Natural killer cell (primary cell): ENCODE results near the gene CDC37L1. TPM values are rescaled to one million over a fixed set of nuclear protein-coding genes. Genes with fewer than 3 reads are reported as not detected.
"Not testable (repeated sequence)": the region's sequence is repeated elsewhere in the genome, so short reads cannot be mapped to it uniquely, and the experiment has no call there.

Experiments
- ATAC-seq, 3 donors: fragments of 150-1000 bp in 2 of 3; fragments of 200-7000 bp in 1 of 3; cut with Tn5 transposase; 1 replicate in 1 of 3; 2 replicates in 2 of 3; pipeline ENCODE4 v1.10.0; 2021; ENCODE audit warnings: mild to moderate bottlenecking in 2 of 3, moderate library complexity in 2 of 3
- DNase-seq, 2 donors: peaks; one replicate each; pipeline versions ENCODE4 v3.0.0 to v3.0.0-alpha.2; 2013 to 2021; ENCODE audit warnings: mixed read lengths in 1 of 2
- H3K27ac ChIP-seq: one replicate; pipeline ENCODE4 v1.5.1; 2013; ENCODE audit warnings: mild to moderate bottlenecking, low read length
- H3K27me3 ChIP-seq: one replicate; pipeline ENCODE4 v1.6.1; 2013; ENCODE audit warnings: low read length; ENCODE audit not compliant: control insufficient read depth, insufficient read depth
- H3K36me3 ChIP-seq: one replicate; pipeline ENCODE4 v1.6.1; 2013; ENCODE audit warnings: low read length; ENCODE audit not compliant: control insufficient read depth, insufficient read depth
- H3K4me1 ChIP-seq: one replicate; pipeline ENCODE4 v1.6.1; 2013; ENCODE audit warnings: low read length; ENCODE audit not compliant: control insufficient read depth, insufficient read depth
- H3K4me3 ChIP-seq: one replicate; pipeline ENCODE4 v1.5.1; 2013; ENCODE audit warnings: low read length
- H3K9me3 ChIP-seq: one replicate; pipeline ENCODE4 v1.6.1; 2013; ENCODE audit warnings: low read length; ENCODE audit not compliant: control insufficient read depth, insufficient read depth
- H3K27ac Mint-ChIP-seq, 2 donors: one replicate each; pipeline ENCODE4 v1.8.0; 2022; ENCODE audit warnings: mild to moderate bottlenecking in 2 of 2, mixed read lengths in 2 of 2, moderate library complexity in 1 of 2
- H3K27me3 Mint-ChIP-seq, 2 donors: one replicate each; pipeline ENCODE4 v1.8.0; 2022; ENCODE audit warnings: low read depth in 2 of 2, mixed read lengths in 2 of 2
- H3K36me3 Mint-ChIP-seq: one replicate; pipeline ENCODE4 v1.8.0; 2022; ENCODE audit warnings: mixed read lengths
- H3K4me1 Mint-ChIP-seq, 2 donors: one replicate each; pipeline ENCODE4 v1.8.0; 2022; ENCODE audit warnings: mixed read lengths in 2 of 2
- H3K4me3 Mint-ChIP-seq: one replicate; pipeline ENCODE4 v1.8.0; 2022; ENCODE audit warnings: mild to moderate bottlenecking, moderate library complexity, mixed read lengths
- H3K9me3 Mint-ChIP-seq, 2 donors: one replicate each; pipeline ENCODE4 v1.8.0; 2022; ENCODE audit warnings: mixed read lengths in 2 of 2
- WGBS: methylation state at CpG from one replicate; pipeline ENCODE4 v1.1.7; 2013; ENCODE audit warnings: missing lambda C conversion rate; ENCODE audit not compliant: insufficient coverage; 5-methylcytosine and 5-hydroxymethylcytosine counted together
- intact Hi-C: fragments of 100-400 bp; cut with micrococcal nuclease; formaldehyde crosslinking; loops from one replicate; pipeline ENCODE4 v1.14.2; 2022
- total RNA-seq, 4 donors: library from RNA; stranded (reverse); fragments of 120-200 nt in 1 of 4; gene quantifications; one replicate each; pipeline versions ENCODE4 v1.2.3 to v1.2.4, GENCODE V29; 2013 to 2022
- TF ChIP-seq, protein P1 (sequence below): fragments of 200-600 bp; IDR thresholded peaks from one replicate; pipeline ENCODE4 v1.8.0; 2022; ENCODE audit warnings: antibody characterized with exemption

Gene CDC37L1
- total RNA-seq, 3 donors from 2014 or later (not counting 1 experiment from before 2014, with no cell fraction given): 11.6 to 20.1 (median 13.0) TPM

- DNase-seq: no peak
- H3K4me3 Mint-ChIP-seq: no peak overlapping the region
- H3K4me1 ChIP-seq: peaks cover 6% of the 10 kb centered on the region
- H3K36me3 Mint-ChIP-seq: no peaks in the 10 kb centered on the region
- no peaks in the 10 kb centered on the region for H3K27me3 ChIP-seq
- H3K36me3 ChIP-seq: no peaks in the 10 kb centered on the region
- H3K9me3 ChIP-seq: no peaks in the 10 kb centered on the region
- TF ChIP-seq, protein P1, sequence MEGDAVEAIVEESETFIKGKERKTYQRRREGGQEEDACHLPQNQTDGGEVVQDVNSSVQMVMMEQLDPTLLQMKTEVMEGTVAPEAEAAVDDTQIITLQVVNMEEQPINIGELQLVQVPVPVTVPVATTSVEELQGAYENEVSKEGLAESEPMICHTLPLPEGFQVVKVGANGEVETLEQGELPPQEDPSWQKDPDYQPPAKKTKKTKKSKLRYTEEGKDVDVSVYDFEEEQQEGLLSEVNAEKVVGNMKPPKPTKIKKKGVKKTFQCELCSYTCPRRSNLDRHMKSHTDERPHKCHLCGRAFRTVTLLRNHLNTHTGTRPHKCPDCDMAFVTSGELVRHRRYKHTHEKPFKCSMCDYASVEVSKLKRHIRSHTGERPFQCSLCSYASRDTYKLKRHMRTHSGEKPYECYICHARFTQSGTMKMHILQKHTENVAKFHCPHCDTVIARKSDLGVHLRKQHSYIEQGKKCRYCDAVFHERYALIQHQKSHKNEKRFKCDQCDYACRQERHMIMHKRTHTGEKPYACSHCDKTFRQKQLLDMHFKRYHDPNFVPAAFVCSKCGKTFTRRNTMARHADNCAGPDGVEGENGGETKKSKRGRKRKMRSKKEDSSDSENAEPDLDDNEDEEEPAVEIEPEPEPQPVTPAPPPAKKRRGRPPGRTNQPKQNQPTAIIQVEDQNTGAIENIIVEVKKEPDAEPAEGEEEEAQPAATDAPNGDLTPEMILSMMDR: no peak
- H3K4me3 ChIP-seq: no peak overlapping the region
- H3K27ac Mint-ChIP-seq: no peak overlapping the region
- H3K27me3 Mint-ChIP-seq: no peaks in the 10 kb centered on the region
- intact Hi-C loops: loop anchor here (10.0 kb wide), 1 partner anchor 1222 kb away; the partner anchor contains the start of gene RFX3
- no peak overlapping the region for H3K27ac ChIP-seq
- no peak for ATAC-seq
- H3K4me1 Mint-ChIP-seq: peaks cover 6 to 13% of the 10 kb centered on the region in 2 donors
- no peaks in the 10 kb centered on the region for H3K9me3 Mint-ChIP-seq
- 85% methylated on average over 2 of the region's 2 CpGs for WGBS
These were observed 67.1 kb downstream of the CDC37L1 start for GRCh38 chr9:4746278-4747030.

DNA sequence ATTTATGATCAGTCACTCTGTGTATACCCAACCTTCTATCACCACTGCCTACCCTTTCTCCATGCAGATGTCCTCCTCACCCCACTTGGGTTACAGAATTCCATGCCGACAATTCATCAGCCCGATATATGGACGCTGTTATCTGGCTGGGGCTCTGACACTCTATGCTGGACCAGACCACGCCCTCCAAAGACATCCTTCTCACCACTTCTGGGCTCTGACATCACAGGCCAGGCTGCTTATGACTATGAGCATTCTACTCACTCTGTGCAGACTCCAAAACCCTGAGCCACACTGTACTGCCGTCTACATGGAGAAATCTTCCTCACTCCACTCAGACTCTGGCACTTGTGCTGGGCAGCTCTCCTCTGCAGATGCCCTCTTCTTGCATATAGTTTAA lies 69.2 kb downstream of the CDC37L1 start:
- Mint-ChIP-seq H3K36me3 (no peaks in the 10 kb centered on the region), H3K27me3 (peaks cover 6 to 16% of the 10 kb centered on the region in 2 donors), H3K4me1 (peaks cover 0 to 4% of the 10 kb centered on the region in 2 donors), H3K4me3 (no peak overlapping the region), H3K27ac (no peak overlapping the region), H3K9me3 (no peaks in the 10 kb centered on the region)
- no peaks in the 10 kb centered on the region for H3K36me3 ChIP-seq
- TF ChIP-seq, protein P1: no peak
- no peaks in the 10 kb centered on the region for H3K9me3 ChIP-seq
- H3K4me3 ChIP-seq: no peak overlapping the region
- no peak for ATAC-seq
- no peak for DNase-seq
- WGBS: 93% methylated on average over 5 of the region's 5 CpGs
- no peaks in the 10 kb centered on the region for H3K27me3 ChIP-seq
- H3K27ac ChIP-seq: no peak overlapping the region
- intact Hi-C loops: loop anchor here (10.0 kb wide), 1 partner anchor 1224 kb away; the partner anchor contains the start of gene RFX3
- no peaks in the 10 kb centered on the region for H3K4me1 ChIP-seq

DNA sequence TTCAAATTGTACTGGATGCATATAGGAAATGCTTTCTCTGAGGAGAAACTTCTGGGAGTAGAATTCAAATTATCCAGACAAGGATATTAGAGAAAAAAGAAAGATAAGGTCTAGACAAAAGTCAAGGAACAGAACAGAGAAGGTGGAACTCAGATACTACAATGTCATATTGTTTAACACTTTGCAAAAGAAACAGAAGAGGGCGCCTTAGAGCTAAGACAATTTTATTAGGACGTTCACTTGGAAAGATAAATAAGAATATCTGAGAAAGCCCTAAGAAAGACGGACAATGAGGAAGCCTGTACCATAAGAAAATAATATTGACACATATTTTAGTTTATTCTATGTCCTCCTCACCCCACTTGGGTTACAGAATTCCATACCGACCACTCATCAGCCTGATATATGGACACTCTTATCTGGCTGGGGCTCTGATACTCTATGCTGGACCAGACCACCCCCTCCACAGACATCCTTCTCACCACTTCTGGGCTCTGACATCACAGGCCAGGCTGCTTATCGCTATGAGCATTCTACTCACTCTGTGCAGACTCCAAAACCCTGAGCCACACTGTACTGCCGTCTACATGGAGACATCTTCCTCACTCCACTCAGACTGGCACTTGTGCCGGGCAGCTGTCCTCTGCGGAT lies 70.8 kb downstream of the CDC37L1 start:
- TF ChIP-seq, protein P1: peak; percentile 69
- H3K27me3 ChIP-seq: no peaks in the 10 kb centered on the region
- Mint-ChIP-seq H3K27ac (no peak overlapping the region), H3K9me3 (no peaks in the 10 kb centered on the region), H3K27me3 (peaks cover 6 to 16% of the 10 kb centered on the region in 2 donors), H3K4me3 (no peak overlapping the region), H3K4me1 (no peaks in the 10 kb centered on the region), H3K36me3 (no peaks in the 10 kb centered on the region)
- 43% methylated on average over 8 of the region's 8 CpGs for WGBS
- no peaks in the 10 kb centered on the region for H3K36me3 ChIP-seq
- H3K4me1 ChIP-seq: no peaks in the 10 kb centered on the region
- DNase-seq (peak in 1 of 2 donors; percentile 64), ATAC-seq (peak; percentile 66 to 68 (median 67))
- H3K27ac ChIP-seq: no peak overlapping the region
- no peaks in the 10 kb centered on the region for H3K9me3 ChIP-seq
- H3K4me3 ChIP-seq: no peak overlapping the region
- intact Hi-C loops: no loop called here

- H3K4me3 Mint-ChIP-seq, H3K27ac Mint-ChIP-seq, H3K4me1 ChIP-seq, H3K4me1 Mint-ChIP-seq, DNase-seq, H3K9me3 ChIP-seq, H3K27me3 ChIP-seq, H3K4me3 ChIP-seq, H3K27ac ChIP-seq, H3K9me3 Mint-ChIP-seq, H3K36me3 ChIP-seq, intact Hi-C loops, H3K36me3 Mint-ChIP-seq, ATAC-seq: not testable (repeated sequence)
- peaks cover 9 to 16% of the 10 kb centered on the region in 2 donors for H3K27me3 Mint-ChIP-seq
These were observed 75.2 kb downstream of the CDC37L1 start for GRCh38 chr9:4754530-4754929.
